ENCODE measurements around the gene IFT27. TPM values are rescaled to one million over a fixed set of nuclear protein-coding genes. Genes with fewer than 3 reads are reported as not detected.
"Not testable (repeated sequence)": the region's sequence is repeated elsewhere in the genome, so short reads cannot be mapped to it uniquely, and the experiment has no call there.

Gene IFT27
- total RNA-seq, 1 donor from 2014 or later: 13.4 TPM

DNA sequence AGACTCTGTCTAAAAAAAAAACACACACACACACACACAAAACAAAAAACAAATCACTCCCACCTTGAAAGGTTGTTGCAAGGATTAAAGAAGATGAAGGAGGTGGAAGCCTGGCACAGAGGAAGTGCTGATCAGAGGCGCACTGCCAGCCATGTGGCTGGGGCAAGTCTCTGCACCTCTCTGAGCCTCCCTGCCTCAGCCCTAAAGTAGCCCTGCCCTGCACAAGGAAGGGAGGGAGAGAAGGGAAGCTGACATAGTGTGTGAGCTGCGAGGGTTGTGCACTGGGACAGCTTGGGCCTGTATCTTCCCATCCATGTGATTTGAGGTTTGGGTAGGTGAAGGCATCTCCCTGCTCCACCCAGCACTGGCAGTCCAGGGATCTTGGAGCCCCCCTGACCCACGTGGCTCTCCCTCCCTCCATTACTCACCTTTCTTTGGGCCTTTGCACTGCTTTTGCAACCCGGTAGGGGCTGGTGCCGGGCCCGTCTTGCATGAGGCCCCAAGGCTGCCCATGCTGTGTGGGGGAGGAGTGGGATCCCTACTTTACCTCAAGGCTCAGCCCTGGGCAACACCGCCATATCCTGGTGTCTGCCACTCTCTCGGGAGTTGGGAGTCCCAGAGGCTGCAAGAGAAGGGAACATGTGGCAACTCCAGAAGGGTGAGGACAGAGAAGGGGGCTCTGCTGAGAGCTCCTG, 30.5 kb downstream of the IFT27 start:
- no peak for DNase-seq (ENCODE audit: low read depth)

DNA sequence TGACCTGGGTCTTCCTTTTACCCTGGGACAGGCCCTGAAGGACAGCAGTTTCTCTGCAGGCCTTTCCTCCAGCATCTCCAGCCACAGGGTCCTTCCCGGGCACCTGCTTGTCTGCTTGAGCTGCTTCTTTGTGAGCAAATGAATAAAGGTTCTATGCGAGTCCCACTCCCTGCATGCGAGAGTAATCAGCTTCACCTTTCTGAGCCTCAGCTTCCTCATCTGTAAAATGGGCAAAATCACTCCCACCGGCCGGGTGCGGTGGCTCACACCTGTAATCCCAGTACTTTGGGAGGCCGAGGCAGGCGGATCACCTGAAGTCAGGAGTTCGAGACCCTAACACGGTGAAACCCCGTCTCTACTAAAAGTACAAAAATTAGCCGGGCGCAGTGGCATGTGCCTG, 31.1 kb downstream of the IFT27 start:
- DNase-seq (ENCODE audit: low read depth): no peak

DNA sequence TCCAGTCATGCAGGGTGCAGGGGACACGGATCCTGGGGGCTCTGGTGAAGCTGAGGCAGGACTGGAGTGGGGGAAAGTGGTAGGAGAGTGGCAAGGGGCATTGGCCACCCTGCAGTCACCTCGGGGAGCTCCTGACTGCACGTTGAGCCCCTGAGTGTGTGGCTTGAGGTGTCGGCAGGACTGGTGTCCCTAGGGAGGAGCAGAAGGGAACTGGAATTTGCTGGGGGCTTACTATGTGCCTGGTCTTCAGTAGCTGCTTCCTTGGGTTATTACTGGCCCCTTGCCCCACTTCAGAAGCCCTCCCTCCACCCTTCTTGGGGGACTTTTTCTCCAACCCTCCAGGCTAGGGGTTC, 31.5 kb downstream of the IFT27 start:
- DNase-seq (ENCODE audit: low read depth): no peak

DNA sequence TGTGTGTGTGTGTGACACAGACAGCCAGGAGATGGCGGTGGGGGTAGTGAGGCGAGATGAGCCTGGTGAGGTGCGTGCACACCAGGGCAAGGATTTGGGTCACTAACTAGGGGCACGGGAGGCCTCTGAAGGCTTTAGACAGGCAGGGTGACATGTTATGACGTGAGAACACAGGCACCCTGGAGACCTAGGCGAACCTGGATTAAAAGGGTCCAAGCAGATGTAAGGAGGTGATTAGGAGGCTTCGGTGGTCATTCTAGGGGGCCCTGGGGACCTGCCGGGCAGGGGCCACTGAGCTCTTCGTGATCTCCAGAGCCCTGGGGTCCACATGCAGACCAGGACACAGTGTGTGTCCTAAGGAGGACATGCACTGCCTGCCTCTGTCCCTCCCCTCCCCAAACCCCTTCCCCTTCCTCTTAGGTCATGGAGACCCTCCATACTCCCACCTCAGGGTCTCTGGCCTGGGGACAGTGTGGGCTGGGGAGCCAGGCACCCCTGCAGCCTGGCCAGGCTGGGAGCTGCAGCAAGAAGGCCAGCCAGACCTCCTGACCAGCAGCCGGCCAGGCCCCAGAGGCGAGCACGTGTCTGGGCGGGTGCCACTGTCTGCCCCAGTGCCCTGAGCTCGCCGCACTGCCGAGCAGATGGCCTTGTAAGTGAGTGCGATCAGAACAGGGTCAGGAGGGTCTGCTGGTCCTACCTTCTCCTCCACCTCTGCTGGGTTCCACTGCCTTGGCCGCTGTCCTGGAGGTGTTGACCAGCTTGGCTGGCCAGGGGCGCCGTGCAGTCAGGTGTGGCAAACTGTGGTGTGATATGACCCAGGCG, 32.1 kb downstream of the IFT27 start:
- DNase-seq (ENCODE audit: low read depth): no peak

DNA sequence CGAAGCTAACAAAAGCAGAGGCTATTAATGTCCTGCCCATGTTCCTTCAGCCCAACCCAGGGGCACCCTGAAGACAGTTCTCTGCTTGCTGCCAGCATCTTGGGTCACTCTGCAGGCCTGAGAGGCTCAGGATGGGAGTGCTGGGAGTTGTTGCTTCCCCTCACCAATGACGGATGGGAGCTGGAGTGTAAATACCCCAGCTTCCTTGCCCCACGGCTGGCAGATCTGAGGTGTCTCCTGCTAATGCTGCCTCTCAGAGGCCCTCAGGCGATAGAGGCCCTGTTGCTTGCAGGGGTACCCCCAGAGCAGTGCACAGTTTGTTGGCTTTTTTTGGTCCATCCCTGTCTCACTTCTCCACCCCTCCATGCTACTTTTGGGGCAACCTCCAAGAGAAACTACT, 32.9 kb downstream of the IFT27 start:
- no peak for DNase-seq (ENCODE audit: low read depth)

DNA sequence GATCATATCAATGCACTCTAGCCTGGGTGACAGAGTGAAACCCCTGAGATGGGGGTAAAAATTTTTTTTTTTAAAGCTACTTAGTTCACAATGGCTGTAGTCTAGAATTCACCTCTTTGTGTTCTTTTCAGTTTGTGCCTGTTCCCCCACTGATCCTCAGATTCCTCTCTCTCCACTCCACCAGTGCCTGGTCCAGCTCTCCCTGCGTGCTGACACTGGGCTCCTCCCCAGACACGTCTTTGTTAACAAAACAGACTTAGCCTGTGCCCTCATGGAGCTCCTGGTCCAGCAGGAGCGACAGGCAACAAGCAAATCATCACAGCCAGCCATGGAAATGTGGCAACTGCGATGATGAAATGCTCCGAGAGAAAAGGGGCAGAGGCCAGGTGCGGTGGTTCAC, 34.0 kb downstream of the IFT27 start:
- DNase-seq (ENCODE audit: low read depth): no peak

DNA sequence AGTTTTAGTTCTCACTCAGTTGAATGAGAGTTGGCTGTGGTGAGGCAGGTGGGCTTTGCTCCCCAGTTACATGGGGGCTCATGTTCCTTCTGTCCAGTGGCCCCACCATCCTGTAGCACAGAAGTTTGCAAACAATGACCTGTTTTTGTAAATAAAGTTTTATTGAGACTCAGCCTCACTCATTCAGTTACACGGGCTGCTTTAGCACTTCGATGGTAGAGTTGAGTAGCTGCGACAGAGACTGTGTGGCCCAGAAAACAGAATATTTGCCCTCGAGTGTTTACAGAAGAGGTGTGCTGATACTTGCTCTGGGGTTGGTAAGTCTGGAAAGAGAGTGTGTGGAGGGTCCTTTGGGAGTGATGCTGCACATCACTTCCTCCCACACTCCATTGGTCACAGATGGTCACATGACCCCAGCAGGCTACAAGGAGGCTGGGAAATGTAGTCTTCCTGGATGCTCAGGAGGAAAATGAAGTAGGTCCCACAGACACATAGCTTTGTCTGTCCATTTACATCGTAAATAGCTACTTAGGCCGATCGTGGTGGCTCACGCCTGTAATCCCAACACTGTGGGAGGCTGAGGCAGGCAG, 34.6 kb downstream of the IFT27 start:
- no peak for DNase-seq (ENCODE audit: low read depth)

DNA sequence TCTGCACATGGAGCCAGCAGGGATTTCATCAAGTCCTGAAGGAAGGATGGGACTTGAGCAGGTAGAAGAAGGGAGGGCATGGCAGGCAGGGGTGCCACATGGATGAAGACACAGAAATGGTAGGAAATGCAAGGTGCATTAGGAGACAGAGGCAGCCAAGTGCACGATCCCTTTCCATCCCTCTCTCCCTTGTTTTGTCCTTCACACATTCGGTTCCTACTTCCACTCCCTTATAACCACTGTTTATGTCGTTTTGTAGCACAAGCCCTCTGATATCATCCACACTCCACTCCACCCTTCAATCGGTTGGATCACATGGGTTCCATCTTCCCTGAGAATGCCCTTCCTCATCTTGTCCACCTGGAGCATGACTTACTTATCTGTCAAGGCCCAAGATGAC, 35.2 kb downstream of the IFT27 start:
- no peak for DNase-seq (ENCODE audit: low read depth)

DNA sequence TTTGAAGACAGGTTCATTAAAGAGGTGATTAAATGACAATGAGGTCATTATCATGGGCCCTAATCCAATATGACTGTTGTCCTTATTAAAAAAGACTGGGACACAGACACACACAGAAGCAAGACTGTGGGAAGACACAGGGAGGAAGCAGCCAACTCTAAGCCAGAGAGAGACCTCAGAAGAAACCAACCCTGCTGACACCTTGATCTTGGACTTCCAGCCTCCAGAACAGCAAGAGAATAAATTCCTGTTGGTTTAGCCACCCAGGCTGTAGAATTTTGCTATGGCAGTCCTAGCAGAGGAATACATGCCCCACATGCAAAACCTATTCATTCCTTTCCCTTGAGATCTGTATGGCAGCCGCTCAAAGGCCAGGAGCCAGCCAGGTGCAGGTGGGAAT, 36.7 kb downstream of the IFT27 start:
- no peak for DNase-seq (ENCODE audit: low read depth)

DNA sequence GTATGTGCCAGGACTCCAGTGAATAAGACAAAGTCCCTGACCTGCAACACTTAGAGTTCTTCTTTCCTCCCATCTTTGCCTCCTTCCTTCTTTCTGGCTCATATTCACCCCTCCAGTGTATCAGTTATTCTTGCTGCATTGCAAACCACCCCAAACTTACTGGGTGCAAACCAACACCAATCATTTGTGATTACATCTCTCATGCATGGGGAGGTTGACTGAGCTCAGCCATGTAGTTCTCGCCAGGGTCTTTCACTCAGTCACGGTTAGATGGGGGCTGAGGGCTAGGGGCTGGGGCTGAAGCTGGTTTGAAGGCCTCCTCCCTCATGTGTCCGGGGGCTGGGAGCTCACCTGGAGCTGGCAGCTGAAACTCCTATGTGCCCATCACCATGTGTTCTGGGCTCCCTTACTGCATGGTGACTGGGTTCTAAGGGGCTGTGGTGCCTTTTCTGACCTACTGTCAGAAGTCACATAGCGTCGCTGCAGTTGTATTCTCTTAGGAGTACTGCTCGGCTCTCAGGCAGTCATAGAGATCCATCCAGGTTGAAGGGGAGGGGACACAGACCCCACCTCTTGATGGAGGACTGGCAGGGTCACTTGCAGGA, 37.4 kb downstream of the IFT27 start:
- DNase-seq (ENCODE audit: low read depth): no peak

DNA sequence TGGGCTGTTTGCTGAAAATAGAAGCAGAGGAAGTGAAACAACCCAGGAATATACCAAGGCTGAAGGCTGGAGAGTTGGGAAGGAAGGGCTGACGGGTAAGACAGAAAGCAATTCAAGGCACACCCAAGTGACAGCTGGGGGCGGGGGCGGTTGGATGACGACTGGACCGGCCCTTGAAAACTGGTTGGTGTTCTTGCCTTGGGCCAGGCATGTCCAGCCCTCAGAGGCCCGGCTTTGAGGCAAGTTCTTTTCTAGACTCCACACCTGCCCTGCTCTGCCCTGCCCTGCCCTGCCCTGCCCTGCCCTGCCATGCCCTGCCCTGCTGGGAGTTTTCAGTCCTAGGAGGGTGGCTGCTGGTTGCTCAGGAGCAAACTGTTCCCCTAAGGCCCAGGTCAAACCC, 38.1 kb downstream of the IFT27 start:
- peak; percentile 72 for DNase-seq (ENCODE audit: low read depth)

DNA sequence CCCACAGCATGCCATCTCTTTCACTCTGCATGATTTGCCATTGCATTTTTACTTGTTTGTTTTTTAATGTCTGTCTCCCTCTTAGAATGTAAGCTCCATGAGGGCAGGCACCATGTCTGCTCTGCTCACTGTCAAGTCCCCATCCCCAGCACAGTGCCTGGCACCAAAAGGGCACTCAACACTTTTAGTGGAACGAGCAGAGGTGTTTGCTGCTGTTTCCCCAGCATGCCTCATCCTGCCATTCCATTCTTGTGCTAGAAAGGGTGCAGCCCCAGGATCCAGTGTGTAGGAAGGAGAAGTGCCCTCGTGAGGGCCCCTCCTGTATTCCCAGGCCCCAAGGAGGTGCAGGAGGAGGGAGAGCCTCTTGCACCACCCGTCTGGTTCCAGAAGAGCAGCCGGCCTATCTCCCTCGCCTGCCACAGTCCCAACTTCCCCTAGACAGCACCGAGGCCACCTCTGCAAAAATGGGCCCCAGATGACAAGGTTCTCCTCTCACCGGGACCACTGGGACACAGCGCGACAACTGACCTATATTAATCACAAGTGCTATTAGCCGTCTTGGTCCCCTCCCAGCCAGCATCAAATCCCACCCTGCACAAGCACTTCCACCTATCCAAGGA, 39.1 kb downstream of the IFT27 start:
- no peak for DNase-seq (ENCODE audit: low read depth)

DNA sequence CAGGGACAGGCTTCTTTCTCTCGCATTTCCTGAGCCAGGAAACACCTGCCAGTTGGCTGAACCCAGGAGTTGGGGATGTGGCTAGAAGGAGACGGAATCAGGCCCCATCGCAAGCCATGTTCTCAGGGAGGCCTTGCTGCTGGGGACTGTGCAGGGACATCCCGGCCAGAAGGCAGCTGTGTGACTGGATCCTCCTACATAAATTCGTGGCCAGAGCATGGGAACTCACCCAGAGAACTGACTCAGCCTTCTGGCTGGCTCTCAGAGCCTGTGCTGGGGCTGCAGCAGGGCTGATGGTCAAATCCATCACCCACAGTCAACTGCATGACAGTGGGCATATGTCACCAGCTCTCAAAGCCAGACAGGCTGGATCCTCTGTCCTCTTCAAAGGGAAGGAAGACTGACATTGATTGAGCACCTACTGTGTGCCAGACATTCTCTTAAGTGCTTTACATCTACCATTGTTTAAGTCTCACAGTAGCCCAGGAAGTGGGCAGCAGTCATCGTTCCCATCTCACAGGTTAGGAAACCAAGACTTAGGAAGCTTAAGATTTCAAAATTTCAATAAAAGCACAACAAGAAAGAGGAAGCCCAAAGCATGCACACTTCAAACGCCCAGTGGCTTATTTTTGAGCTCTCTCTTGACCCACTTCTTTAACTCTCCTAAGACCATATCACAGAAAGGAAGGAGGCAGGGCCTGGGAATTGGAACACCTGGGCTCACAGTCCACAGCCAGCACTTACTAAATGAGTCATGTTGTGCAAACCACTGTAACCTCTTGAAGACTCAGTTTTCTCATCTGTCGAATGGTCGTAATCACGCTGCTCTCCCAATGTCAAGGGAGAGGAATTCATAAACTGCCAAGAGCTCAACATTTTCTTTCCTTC, 41.5 kb downstream of the IFT27 start:
- DNase-seq (ENCODE audit: low read depth): peak; percentile 91

DNA sequence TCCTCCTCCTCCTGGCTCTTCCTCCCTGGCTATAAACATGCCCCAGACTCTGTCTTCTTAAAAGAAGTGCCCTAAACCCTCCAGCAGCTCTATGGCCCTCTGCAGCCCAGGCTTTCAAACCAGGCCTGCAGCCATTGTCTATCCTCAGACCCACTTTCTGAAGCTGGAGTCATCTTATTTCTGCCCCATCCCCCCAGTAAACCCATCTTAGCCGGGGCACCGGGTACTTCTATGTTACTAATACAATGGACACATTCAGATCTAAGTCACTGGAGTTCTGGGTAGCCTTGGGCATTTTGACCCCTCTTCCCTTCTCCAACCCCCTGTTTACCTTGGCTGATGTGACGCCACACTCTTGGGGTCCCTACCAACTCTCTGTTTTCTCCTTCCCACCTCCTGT, 42.6 kb downstream of the IFT27 start:
- no peak for DNase-seq (ENCODE audit: low read depth)

DNA sequence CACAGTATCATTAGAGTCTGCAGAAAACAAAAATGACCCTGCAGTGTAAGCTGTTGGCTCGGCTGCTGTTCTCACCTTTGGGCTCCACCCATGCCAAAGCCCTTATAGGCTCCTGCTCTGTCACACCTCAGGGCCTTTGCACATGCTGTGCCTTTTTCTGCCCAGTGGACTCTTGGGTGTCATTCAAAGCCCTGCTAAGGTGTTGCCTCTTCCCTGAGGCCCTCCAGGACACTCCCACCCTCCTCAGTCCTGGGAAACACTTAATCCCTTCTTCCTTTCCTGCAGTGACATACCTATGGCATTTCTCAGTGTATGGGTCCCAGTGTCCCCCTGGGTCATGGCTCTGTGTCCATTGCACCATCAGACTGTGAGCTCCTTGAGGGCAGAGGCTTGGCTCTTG, 43.3 kb downstream of the IFT27 start:
- DNase-seq (ENCODE audit: low read depth): no peak

DNA sequence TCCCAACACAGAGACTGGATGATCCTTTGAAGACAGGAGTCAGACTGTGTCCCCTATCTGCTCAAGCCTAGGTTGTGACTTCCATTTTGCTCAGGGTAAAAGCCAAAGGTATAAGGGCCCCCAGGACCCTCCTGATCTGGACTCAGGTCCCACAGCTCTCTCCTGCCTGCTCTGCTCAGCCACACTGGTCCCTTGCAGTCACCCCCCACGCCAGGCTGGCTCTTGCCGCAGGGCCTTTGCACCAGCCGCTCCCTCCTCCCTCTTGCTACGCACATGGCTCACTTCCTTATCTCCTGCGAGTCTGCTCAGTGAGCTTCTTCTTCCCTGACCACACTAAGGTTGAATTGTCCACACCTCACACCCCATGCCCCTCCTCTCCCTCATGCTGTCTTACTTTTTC, 44.0 kb downstream of the IFT27 start:
- no peak for DNase-seq (ENCODE audit: low read depth)

DNA sequence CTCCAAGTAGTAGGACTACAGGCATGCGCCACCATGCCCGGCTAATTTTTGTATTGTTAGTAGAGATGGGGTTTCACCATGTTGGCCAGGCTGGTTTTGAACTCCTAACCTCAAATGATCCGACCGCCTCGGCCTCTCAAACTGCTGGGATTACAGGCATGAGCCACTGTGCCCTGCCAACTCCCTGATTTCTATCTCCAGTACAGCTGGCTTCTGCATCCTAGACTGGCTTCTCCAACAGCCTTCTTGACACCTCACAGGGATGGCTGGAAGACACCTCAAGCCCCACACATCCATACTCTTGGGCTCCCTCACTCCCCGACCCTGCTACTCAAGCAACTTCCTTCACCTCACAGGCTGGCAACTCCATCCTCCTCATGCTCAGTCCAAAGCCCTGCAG, 44.6 kb downstream of the IFT27 start:
- DNase-seq (ENCODE audit: low read depth): not testable (repeated sequence)

DNA sequence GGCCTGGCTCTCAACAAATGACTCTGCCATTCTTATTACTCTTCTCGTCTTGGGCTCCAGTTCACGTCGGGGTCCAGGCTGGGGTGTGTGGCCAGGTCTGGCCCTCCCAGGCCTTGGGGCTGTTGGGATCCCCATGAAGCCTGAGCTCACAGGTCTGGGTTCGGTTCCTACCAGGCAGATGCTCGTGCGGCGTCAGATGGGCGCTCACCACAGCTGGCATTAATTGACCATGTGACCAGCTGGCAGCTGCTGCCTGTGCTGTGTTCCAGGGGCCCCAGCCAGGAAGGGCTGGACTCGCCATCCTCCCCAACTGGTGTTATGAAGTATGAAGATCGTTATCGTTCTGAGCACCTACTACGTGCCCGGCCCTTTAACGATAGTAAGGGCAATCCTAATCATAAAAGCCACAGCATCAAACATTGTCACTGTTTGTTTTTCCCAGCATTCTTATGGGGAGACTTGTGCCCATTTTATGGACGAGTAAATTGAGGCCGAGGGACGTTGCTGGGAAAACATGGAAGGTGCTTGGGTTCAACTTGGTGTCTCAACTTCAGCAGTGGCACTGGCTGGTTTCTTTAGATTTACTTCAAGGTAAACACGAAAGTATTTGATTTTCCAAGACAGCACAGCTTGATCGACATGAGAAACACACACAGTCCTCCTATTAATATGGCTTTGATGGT, 45.6 kb downstream of the IFT27 start:
- peak; percentile 14 for DNase-seq (ENCODE audit: low read depth)

DNA sequence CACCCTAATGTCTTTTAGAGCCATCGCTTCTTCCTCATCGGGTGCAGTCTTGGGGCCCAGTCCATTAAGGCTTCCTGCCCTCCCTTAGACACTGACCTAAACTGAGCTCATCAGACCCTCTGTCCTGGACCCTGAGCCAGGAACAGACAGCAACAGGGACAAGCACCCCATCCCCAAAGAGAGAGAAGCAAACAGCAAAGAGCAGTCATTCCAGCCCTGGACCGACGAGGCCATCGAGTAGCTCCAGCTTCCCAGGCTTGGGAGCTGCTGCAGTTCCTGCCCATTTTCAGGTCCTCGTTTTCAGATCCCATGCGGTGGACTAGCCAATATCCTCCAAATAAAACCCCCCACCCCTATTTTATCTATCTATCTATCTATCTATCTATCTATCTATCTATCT, 46.6 kb downstream of the IFT27 start:
- DNase-seq (ENCODE audit: low read depth): no peak

DNA sequence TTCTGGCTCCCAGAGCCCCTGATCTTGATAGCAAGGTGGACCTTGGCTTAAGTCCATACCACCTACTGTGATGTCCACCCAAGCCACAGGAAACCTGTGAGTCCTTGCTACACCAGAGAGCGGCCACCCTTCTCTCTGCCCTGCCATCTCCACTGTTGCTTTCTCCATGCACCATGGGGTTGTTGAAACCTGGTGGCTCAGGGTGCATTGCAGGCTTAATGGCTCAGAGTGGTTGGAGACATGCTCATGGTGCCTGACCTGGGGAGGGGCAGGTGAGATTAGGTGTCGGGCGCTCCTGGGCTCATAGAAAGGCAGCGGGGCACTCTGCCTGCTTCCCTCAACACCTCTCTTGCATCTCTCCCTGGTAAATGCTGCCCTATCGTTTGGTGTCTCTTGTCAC, 47.4 kb downstream of the IFT27 start:
- no peak for DNase-seq (ENCODE audit: low read depth)
